Measurements from ENCODE around the gene ULBP2. TPM values are rescaled to one million over a fixed set of nuclear protein-coding genes. Genes with fewer than 3 reads are reported as not detected.
"Not testable (repeated sequence)": the region's sequence is repeated elsewhere in the genome, so short reads cannot be mapped to it uniquely, and the experiment has no call there.

ULBP2 gene
- total and polyA plus RNA-seq, 11 donors: 0.27 to 3.7 (median 0.85) TPM

DNA sequence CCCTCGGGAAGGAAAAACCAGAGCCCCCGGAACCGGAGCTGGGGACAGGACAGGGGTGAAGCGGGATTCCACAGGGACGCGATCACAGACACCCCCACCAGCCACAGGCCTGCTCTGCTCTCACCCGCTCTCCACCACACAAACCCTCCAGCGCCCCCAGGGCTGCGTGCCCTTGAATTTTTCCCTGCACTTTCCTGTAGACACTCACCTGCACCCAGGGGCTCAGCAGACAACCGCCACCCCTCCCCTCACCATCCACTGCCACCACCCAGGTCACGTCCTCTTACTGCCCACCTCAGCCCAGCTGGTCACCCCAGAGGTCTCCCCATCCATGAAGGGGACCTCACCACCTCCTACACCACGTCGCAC is 631 bp downstream of the ULBP2 start:
- Histone ChIP-seq H3K36me3 (no peaks in the 10 kb centered on the region), H3K9me3 (no peaks in the 10 kb centered on the region), H3K4me1 (peaks cover 0 to 30% (median 16%) of the 10 kb centered on the region in 12 donors), H3K27me3 (peaks cover 25 to 50% (median 36%) of the 10 kb centered on the region in 9 donors), H3K4me3 (peak overlapping the region; percentile 47 to 77 (median 64)), H3K27ac (peak overlapping the region in 3 of 12 donors; percentile 35 to 60 (median 58))
- DNase-seq: peak in 1 of 5 donors; percentile 58
- ATAC-seq: peak in 3 of 4 donors; percentile 1 to 5 (median 5)
- WGBS, 4 donors: 25 to 42% (median 31%) methylated on average over 9 to 13 of the region's 13 CpGs
- no peak for TF ChIP-seq POLR2A (IDR thresholded peaks at IDR 0.05)
- TF ChIP-seq, protein P1, sequence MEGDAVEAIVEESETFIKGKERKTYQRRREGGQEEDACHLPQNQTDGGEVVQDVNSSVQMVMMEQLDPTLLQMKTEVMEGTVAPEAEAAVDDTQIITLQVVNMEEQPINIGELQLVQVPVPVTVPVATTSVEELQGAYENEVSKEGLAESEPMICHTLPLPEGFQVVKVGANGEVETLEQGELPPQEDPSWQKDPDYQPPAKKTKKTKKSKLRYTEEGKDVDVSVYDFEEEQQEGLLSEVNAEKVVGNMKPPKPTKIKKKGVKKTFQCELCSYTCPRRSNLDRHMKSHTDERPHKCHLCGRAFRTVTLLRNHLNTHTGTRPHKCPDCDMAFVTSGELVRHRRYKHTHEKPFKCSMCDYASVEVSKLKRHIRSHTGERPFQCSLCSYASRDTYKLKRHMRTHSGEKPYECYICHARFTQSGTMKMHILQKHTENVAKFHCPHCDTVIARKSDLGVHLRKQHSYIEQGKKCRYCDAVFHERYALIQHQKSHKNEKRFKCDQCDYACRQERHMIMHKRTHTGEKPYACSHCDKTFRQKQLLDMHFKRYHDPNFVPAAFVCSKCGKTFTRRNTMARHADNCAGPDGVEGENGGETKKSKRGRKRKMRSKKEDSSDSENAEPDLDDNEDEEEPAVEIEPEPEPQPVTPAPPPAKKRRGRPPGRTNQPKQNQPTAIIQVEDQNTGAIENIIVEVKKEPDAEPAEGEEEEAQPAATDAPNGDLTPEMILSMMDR (IDR thresholded peaks at IDR 0.05): no peak
- intact Hi-C loops (cut with DNase I): no loop called here

DNA sequence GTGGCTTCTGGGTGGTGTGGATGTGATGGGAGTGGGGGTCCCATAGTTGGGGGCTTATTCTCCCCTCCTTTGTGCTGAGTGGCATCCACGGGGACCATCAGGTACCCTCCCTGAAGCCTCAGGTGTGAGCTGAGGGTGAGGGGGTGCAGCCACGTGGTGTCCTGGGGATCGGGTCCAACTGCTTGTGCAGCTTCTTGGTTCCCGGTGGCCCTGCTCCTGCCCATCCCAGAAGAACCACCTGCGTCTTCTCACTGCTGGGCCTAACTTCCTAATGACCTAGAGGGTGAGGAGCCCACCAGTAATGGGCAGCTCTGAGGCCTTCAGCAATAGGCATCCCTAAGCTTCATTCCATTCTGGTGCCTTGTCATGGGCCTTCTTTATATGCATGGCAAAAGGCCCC is 1.5 kb downstream of the ULBP2 start:
- H3K4me3 ChIP-seq; H3K27ac ChIP-seq; H3K9me3 ChIP-seq; DNase-seq; ATAC-seq; H3K36me3 ChIP-seq; intact Hi-C loops (cut with DNase I): not testable (repeated sequence)
- peaks cover 20 to 43% (median 32%) of the 10 kb centered on the region in 9 donors for H3K27me3 ChIP-seq
- peaks cover 0 to 27% (median 14%) of the 10 kb centered on the region in 12 donors for H3K4me1 ChIP-seq
- 78 to 100% (median 83%) methylated on average over 1 to 5 of the region's 5 CpGs for WGBS, 4 donors

DNA sequence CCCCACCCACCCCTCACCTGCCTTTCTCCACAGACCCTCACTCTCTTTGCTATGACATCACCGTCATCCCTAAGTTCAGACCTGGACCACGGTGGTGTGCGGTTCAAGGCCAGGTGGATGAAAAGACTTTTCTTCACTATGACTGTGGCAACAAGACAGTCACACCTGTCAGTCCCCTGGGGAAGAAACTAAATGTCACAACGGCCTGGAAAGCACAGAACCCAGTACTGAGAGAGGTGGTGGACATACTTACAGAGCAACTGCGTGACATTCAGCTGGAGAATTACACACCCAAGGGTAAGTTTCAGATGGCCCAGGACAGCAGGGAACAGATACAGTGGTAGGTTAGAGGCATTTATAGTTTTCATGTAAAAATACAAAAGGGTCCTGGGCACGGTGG is 3.5 kb downstream of the ULBP2 start:
- peaks cover 5 to 30% (median 20%) of the 10 kb centered on the region in 9 donors for H3K27me3 ChIP-seq
- WGBS, 4 donors: 74 to 90% (median 81%) methylated on average over 3 to 5 of the region's 6 CpGs
- DNase-seq; H3K4me3 ChIP-seq; intact Hi-C loops (cut with DNase I); H3K9me3 ChIP-seq; H3K36me3 ChIP-seq; H3K27ac ChIP-seq; ATAC-seq: not testable (repeated sequence)
- peaks cover 0 to 18% (median 6%) of the 10 kb centered on the region in 12 donors for H3K4me1 ChIP-seq

DNA sequence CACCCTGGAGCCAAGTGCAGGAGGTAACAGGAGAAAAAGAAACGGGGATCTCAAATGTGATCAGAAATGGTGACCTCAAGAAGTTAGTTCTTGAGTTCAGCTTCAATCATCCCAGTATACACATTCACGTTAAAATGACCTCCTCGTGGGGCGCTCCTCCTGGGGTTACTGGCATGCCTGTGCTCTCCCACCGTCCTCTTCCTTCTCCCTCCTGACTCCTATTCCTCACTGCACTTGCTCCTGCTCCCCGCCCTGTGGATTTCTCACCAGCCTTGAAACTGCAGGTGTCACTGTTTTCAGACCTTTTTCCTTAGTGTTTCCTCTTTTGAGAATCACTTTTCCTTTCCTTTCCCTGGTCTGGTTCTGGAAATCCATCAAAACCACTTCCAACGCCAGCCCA is 4.8 kb downstream of the ULBP2 start:
- H3K4me3 ChIP-seq; DNase-seq; H3K36me3 ChIP-seq; H3K9me3 ChIP-seq; intact Hi-C loops (cut with DNase I); H3K4me1 ChIP-seq; H3K27ac ChIP-seq; ATAC-seq: not testable (repeated sequence)
- WGBS, 4 donors: 63 to 75% (median 70%) methylated on average over 7 of the region's 7 CpGs
- H3K27me3 ChIP-seq: peaks cover 0 to 33% (median 19%) of the 10 kb centered on the region in 9 donors

DNA sequence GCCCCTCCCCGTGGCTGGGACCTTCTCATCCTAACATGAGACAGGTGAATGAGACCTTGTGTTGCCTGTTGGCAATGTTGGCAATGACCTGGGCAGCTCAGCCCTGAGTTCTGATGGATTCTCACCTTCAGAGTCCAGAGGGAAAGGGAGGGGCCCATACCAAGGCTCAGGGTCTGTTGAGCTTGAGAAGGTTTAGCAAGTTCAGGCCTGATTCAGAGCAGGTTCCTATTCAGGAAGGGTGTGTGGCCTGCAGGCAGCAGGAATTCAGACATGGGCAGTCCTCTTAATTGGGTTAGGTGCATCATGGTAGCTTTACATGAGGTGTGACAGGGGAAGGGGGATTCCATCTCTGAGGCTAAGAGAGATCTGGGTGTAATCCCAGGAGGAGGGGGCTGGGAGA is 5.7 kb downstream of the ULBP2 start:
- no CpG with 5 or more reads among the region's 1 CpG for WGBS, 4 donors
- H3K27ac ChIP-seq; H3K36me3 ChIP-seq; H3K4me3 ChIP-seq; H3K4me1 ChIP-seq; H3K9me3 ChIP-seq; DNase-seq; intact Hi-C loops (cut with DNase I); ATAC-seq: not testable (repeated sequence)
- H3K27me3 ChIP-seq: peaks cover 0 to 42% (median 25%) of the 10 kb centered on the region in 9 donors

DNA sequence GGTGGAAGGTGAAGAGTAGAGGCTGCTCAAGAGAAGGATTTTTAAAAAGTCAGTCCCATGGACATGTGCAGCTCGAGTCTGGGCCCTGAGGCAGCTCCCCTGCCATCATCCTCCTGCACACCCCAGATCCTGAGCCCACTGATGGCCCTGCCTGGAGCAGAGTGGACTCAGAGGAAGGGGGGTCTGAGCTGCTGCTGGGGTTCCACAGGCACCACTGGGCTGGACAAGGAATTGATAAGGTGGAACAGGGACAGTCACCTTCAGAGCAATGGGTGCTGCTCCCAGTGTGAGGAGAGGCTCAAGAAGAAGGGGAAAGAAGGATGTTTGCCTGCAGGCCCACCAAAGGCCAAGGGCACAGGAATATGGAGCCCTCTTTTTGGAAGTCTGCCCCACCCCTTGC is 6.2 kb downstream of the ULBP2 start:
- ATAC-seq (no peak), DNase-seq (no peak)
- intact Hi-C loops (cut with DNase I): no loop called here
- Histone ChIP-seq H3K27ac (no peak overlapping the region), H3K27me3 (peaks cover 0 to 47% (median 28%) of the 10 kb centered on the region in 9 donors), H3K36me3 (no peaks in the 10 kb centered on the region), H3K4me1 (no peaks in the 10 kb centered on the region), H3K9me3 (no peaks in the 10 kb centered on the region), H3K4me3 (no peak overlapping the region)
- TF ChIP-seq POLR2A (IDR thresholded peaks at IDR 0.05): no peak
- TF ChIP-seq, protein P1 (IDR thresholded peaks at IDR 0.05): no peak
- WGBS, 4 donors: 85 to 100% (median 87%) methylated on average over 1 of the region's 1 CpG

Measured in heart left ventricle (tissue), 16 donors.